Astrocyte of the spinal cord (primary cell): ENCODE data around the gene ASAP3.

ENCODE experiments used
- DNase-seq: peaks from one replicate; pipeline ENCODE4 v3.0.0; 2011; ENCODE audit warnings: low read depth, low spot score
- H3K4me3 ChIP-seq: 2 replicates; pipeline ENCODE4 v1.5.1; 2011; ENCODE audit warnings: low read depth, mild to moderate bottlenecking, low read length, moderate library complexity
- CTCF ChIP-seq: IDR thresholded peaks from 2 replicates; pipeline ENCODE4 v1.5.1; 2012; ENCODE audit warnings: low read depth, mild to moderate bottlenecking, low read length, inconsistent platforms
- in situ Hi-C: cut with HindIII; loops from 2 replicates; pipeline ENCODE4 v1.10.0; 2017; ENCODE audit warnings: low sequenced_read_pairs

The ASAP3 gene

GRCh38 chr1:23524716-23525401, 40.9 kb upstream of the ASAP3 start:
- no peak overlapping the region for H3K4me3 ChIP-seq
- no peak for TF ChIP-seq CTCF
- in situ Hi-C loops = no loop called here
- DNase-seq = no peak

GRCh38 chr1:23524163-23524562, 40.2 kb upstream of the ASAP3 start:
- no peak for DNase-seq
- in situ Hi-C loops = no loop called here
- TF ChIP-seq CTCF = no peak
- H3K4me3 ChIP-seq = no peak overlapping the region

DNA sequence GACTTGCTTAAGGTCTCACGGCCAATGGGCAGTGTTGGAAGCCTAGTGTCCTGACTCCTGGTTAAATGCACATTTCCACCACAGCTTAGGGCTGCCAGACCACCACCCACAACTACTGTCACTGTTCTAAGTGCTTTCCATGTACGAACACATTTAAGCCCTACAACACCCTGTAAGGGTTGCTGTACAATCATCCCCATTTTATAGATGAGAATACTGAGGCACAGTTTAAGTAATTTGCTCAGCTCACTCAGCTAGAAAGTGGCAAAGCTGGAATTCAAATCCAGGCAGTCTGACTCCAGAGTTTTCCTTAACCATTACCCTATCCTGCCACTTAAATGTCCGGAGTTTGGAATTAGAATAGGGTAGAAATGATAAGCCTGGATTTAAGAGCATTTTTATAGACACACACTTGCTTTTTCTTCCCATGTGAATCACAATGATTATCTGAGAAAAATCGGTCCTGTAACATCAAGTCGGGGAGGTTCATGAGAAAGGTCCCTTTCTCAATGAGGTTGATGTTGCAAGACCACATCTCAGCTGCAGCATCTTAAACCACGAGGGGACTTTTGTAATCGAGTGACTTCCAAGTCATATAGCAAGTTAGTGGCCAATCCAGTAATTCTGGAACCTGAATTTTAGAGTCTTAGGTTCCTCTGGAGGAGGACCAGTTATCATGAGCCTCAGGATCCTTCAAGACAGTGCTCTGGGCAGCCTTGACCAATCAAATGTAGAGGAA, 38.4 kb upstream of the ASAP3 start:
- in situ Hi-C loops = no loop called here
- no peak overlapping the region for H3K4me3 ChIP-seq
- TF ChIP-seq CTCF = no peak
- DNase-seq = no peak

DNA sequence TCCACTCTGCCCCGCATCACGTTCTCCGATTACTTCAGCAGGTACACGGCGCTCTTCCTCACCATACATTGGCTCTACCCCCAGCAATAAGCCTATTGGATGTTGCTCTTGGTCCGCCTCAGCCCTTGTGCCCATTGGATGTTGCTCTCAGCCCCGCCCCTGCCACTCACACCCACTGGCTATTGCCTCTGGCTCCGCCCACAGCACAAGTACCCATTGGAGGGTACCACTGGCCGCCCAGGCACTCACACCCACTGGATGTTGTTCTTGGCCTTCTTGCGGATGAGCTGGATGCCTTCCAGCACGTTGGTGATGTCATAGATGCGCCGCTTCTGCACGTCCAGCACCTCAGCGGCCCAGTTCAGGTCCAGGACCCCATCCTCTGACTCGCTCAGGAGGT, 37.6 kb upstream of the ASAP3 start:
- H3K4me3 ChIP-seq = no peak overlapping the region
- no peak for TF ChIP-seq CTCF
- in situ Hi-C loops = no loop called here
- no peak for DNase-seq

GRCh38 chr1:23517581-23517980, 33.6 kb upstream of the ASAP3 start:
- no peak for TF ChIP-seq CTCF
- DNase-seq = no peak
- in situ Hi-C loops = no loop called here
- H3K4me3 ChIP-seq = no peak overlapping the region

DNA sequence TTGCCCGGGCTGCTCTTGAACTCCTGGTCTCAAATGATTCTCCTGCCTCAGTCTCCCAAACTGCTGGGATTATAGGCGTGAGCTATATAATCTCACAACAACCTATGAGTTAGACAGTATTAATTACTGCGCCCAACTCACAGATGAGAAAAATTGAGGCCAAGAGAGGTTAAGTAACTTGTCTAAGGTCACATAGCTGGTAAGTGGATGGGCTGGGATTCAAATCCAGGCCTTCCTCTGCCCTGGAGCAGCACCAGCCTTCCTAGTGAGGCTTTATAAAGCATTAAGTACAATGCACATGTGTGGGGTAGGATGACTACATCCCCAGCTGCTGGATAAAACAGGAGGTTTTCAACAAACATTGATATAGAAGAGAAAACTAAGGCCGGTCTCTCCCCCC, 31.9 kb upstream of the ASAP3 start:
- in situ Hi-C loops = no loop called here
- DNase-seq = no peak
- H3K4me3 ChIP-seq = no peak overlapping the region
- no peak for TF ChIP-seq CTCF
